ENCODE results near the gene RILPL1.

GRCh38 chr12:123474485-123475245 is 58.9 kb downstream of the RILPL1 start:
- TF ChIP-seq POLR2AphosphoS5 (IDR thresholded peaks at IDR 0.05) (no peak), CTCF (IDR thresholded peaks at IDR 0.05) (no peak)
